ENCODE data around the gene AGAP3. TPM values are rescaled to one million over a fixed set of nuclear protein-coding genes. Genes with fewer than 3 reads are reported as not detected.

AGAP3 gene
- total RNA-seq, 2 donors from 2014 or later: 80.3 to 112 TPM

GRCh38 chr7:151091988-151092387, 5.7 kb downstream of the AGAP3 start:
- Histone ChIP-seq H3K9me3 (no peaks in the 10 kb centered on the region), H3K4me1 (replicated peaks) (peaks cover 16% of the 10 kb centered on the region), H3K4me3 (no peak overlapping the region), H3K36me3 (no peaks in the 10 kb centered on the region), H3K27me3 (replicated peaks; ENCODE audit: insufficient read depth) (no peaks in the 10 kb centered on the region), H3K27ac (no peak overlapping the region)
- no peak for DNase-seq (ENCODE audit: low spot score)
- no peak for TF ChIP-seq POLR2AphosphoS5 (IDR thresholded peaks at IDR 0.05)
- no peak for TF ChIP-seq CTCF (IDR thresholded peaks at IDR 0.05)
- no peak for TF ChIP-seq POLR2A (IDR thresholded peaks at IDR 0.05)
- WGBS: 87% methylated on average over 14 of the region's 14 CpGs
- intact Hi-C loops (cut with DNase I): no loop called here

GRCh38 chr7:151093748-151094147, 7.5 kb downstream of the AGAP3 start:
- no peak for TF ChIP-seq POLR2AphosphoS5 (IDR thresholded peaks at IDR 0.05)
- TF ChIP-seq POLR2A (IDR thresholded peaks at IDR 0.05): no peak
- TF ChIP-seq CTCF (IDR thresholded peaks at IDR 0.05): no peak
- Histone ChIP-seq H3K27ac (no peak overlapping the region), H3K27me3 (replicated peaks; ENCODE audit: insufficient read depth) (no peaks in the 10 kb centered on the region), H3K9me3 (no peaks in the 10 kb centered on the region), H3K4me3 (no peak overlapping the region), H3K4me1 (replicated peaks) (peaks cover 4% of the 10 kb centered on the region), H3K36me3 (no peaks in the 10 kb centered on the region)
- DNase-seq (ENCODE audit: low spot score): no peak
- intact Hi-C loops (cut with DNase I): no loop called here
- 91% methylated on average over 6 of the region's 6 CpGs for WGBS

GRCh38 chr7:151094675-151095074, 8.4 kb downstream of the AGAP3 start:
- no peaks in the 10 kb centered on the region for H3K9me3 ChIP-seq
- no peak overlapping the region for H3K27ac ChIP-seq
- WGBS: 90% methylated on average over 5 of the region's 5 CpGs
- intact Hi-C loops (cut with DNase I): no loop called here
- H3K36me3 ChIP-seq: no peaks in the 10 kb centered on the region
- no peak for TF ChIP-seq POLR2A (IDR thresholded peaks at IDR 0.05)
- TF ChIP-seq CTCF (IDR thresholded peaks at IDR 0.05): no peak
- no peak for TF ChIP-seq POLR2AphosphoS5 (IDR thresholded peaks at IDR 0.05)
- no peak overlapping the region for H3K4me3 ChIP-seq
- no peak for DNase-seq (ENCODE audit: low spot score)
- no peaks in the 10 kb centered on the region for H3K27me3 ChIP-seq (replicated peaks; ENCODE audit: insufficient read depth)
- H3K4me1 ChIP-seq (replicated peaks): peaks cover under 1% of the 10 kb centered on the region

GRCh38 chr7:151095123-151095797, 9.0 kb downstream of the AGAP3 start:
- Histone ChIP-seq H3K27ac (no peak overlapping the region), H3K4me3 (no peak overlapping the region), H3K9me3 (no peaks in the 10 kb centered on the region), H3K4me1 (replicated peaks) (no peaks in the 10 kb centered on the region), H3K36me3 (no peaks in the 10 kb centered on the region), H3K27me3 (replicated peaks; ENCODE audit: insufficient read depth) (no peaks in the 10 kb centered on the region)
- TF ChIP-seq POLR2A (IDR thresholded peaks at IDR 0.05) (no peak), CTCF (IDR thresholded peaks at IDR 0.05) (no peak), POLR2AphosphoS5 (IDR thresholded peaks at IDR 0.05) (no peak)
- 66% methylated on average over 10 of the region's 10 CpGs for WGBS
- intact Hi-C loops (cut with DNase I): no loop called here
- no peak for DNase-seq (ENCODE audit: low spot score)

- Histone ChIP-seq H3K4me3 (no peak overlapping the region), H3K27ac (no peak overlapping the region), H3K36me3 (no peaks in the 10 kb centered on the region), H3K9me3 (no peaks in the 10 kb centered on the region), H3K27me3 (replicated peaks; ENCODE audit: insufficient read depth) (no peaks in the 10 kb centered on the region), H3K4me1 (replicated peaks) (no peaks in the 10 kb centered on the region)
- DNase-seq (ENCODE audit: low spot score): no peak
- intact Hi-C loops (cut with DNase I): no loop called here
- WGBS: 81% methylated on average over 17 of the region's 17 CpGs
- no peak for TF ChIP-seq POLR2AphosphoS5 (IDR thresholded peaks at IDR 0.05)
- TF ChIP-seq POLR2A (IDR thresholded peaks at IDR 0.05): no peak
- no peak for TF ChIP-seq CTCF (IDR thresholded peaks at IDR 0.05)
Observed at GRCh38 chr7:151095828-151096475, 9.7 kb downstream of the AGAP3 start.

Data from prostate gland (tissue), 2 donors.